Measurements from ENCODE around the gene EPHA8. TPM values are rescaled to one million over a fixed set of nuclear protein-coding genes. Genes with fewer than 3 reads are reported as not detected.

The EPHA8 gene
- total and polyA plus RNA-seq, 9 of the 15 experiments (the other 6 are each of a cell fraction or from before 2014, with no cell fraction given): not detected

DNA sequence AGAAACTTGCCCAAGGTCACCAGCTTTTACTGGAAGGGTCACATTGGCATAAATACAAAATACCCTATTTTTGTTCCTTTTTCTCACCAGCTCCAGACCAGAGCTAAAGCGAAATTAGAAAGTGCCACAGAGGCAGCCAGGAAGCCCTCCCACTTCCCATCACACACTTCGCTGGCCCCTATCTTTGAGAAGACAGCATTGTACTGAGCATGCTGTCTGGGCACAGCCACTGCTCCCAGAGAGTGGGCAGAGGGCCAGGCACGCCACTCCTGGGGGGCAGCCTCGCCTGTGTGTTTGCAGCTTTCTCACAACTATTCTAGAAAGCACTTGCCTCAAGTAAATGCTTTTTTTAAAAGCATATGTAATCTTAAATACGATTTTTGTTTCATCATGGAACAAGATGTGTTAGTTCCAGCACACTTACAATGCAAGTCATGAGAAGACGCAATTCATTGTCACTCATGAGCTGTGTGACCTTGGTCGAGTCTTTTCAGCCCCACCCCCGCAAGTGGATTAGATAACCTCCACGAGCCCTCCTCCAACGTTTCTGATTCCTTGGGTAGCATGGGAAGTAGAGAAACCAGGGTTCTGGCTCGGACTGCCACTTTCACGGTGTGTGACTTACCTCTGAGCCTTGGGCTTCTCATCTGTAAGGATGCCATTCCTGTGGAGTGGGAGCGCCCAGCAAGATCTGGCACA lies 25.7 kb upstream of the EPHA8 start (continued):
- TF ChIP-seq, protein P1, sequence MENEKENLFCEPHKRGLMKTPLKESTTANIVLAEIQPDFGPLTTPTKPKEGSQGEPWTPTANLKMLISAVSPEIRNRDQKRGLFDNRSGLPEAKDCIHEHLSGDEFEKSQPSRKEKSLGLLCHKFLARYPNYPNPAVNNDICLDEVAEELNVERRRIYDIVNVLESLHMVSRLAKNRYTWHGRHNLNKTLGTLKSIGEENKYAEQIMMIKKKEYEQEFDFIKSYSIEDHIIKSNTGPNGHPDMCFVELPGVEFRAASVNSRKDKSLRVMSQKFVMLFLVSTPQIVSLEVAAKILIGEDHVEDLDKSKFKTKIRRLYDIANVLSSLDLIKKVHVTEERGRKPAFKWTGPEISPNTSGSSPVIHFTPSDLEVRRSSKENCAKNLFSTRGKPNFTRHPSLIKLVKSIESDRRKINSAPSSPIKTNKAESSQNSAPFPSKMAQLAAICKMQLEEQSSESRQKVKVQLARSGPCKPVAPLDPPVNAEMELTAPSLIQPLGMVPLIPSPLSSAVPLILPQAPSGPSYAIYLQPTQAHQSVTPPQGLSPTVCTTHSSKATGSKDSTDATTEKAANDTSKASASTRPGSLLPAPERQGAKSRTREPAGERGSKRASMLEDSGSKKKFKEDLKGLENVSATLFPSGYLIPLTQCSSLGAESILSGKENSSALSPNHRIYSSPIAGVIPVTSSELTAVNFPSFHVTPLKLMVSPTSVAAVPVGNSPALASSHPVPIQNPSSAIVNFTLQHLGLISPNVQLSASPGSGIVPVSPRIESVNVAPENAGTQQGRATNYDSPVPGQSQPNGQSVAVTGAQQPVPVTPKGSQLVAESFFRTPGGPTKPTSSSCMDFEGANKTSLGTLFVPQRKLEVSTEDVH (IDR thresholded peaks at IDR 0.05; ENCODE audit: low read depth, partially characterized antibody): no peak
- no peak for TF ChIP-seq TOE1 (IDR thresholded peaks at IDR 0.05; ENCODE audit: borderline replicate concordance)
- TF ChIP-seq TOE1 (CRISPR knock-in tag; IDR thresholded peaks at IDR 0.05; ENCODE audit: borderline replicate concordance, low read depth): no peak
- TF ChIP-seq ZNF780A (CRISPR knock-in tag; IDR thresholded peaks at IDR 0.05): no peak
- TF ChIP-seq ZNF57 (CRISPR knock-in tag; IDR thresholded peaks at IDR 0.05): no peak

DNA sequence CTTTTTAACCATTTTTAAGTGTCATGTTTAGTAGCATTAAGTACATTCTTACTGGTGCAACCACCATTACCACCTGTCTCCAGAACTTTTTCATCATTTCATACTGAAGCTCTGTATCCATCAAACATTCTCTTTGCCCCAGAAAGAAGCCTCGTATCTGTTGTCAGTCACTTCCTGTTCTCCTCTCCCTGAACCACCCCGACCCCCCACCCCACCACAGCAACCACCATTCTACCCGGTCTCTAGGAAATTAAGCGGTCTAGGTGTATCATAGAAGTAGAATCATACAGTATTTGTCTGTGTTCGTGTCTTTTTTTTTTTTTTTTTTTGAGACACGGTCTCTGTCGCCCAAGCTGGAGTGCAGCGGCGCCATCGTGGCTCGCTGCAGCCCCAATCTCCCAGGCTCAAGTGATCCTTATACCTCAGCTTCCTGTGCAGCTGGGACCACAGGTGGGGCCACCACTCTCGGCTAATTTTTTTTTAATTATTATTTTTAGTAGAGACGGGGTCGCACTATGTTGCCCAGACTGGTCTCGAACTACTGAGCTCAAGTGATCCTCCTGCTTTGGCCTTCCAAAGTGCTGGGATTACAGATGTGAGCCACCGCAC lies 23.7 kb upstream of the EPHA8 start:
- Histone ChIP-seq H2AFZ (ENCODE audit: low read depth, low read length) (no peak overlapping the region), H3K4me3 (no peak overlapping the region), H3K9ac (ENCODE audit: insufficient read depth in 1 of 2, low read depth in 2 of 2, low read length in 2 of 2) (no peak overlapping the region), H3K79me2 (ENCODE audit: control insufficient read depth, insufficient read depth, low read length) (no peaks in the 10 kb centered on the region), H3K9me1 (ENCODE audit: control insufficient read depth, insufficient read depth, low read length) (no peaks in the 10 kb centered on the region), H3K4me2 (ENCODE audit: insufficient read depth, low read length) (no peak overlapping the region), H3K36me3 (ENCODE audit: control insufficient read depth, insufficient read depth, low read length) (no peaks in the 10 kb centered on the region), H4K20me1 (replicated peaks; ENCODE audit: control insufficient read depth, insufficient read depth, low read length) (peaks cover 11% of the 10 kb centered on the region; the same call in 1 of the 2 replicates), H3K4me1 (replicated peaks in 1 of 2; ENCODE audit: control insufficient read depth in 2 of 2, insufficient read depth in 2 of 2, low read length in 2 of 2) (peaks cover 7 to 11% of the 10 kb centered on the region in 2 experiments; a peak in 2 of 5 replicates), H3K9me3 (replicated peaks; ENCODE audit: control insufficient read depth, insufficient read depth, low read depth, low read length) (no peaks in the 10 kb centered on the region), H3K27ac (ENCODE audit: extremely low read depth, low read depth, low read length) (no peak overlapping the region), H3K27me3 (ENCODE audit: control insufficient read depth in 2 of 2, insufficient read depth in 2 of 2, low read length in 2 of 2) (peaks cover 9 to 61% of the 10 kb centered on the region in 2 experiments; a peak in 4 of 5 replicates)
- intact Hi-C loops (cut with micrococcal nuclease): loop anchor here (10.0 kb wide), 1 partner anchor 115 kb away; no protein-coding TSS in a partner anchor
- ChIA-PET CTCF (ENCODE audit: low intra/inter-chr PET ratio) (no interaction called here), POLR2A (no interaction called here)
- DNase-seq (ENCODE audit: extremely low read depth in 1 of 4, low spot score in 3 of 4): no peak
- WGBS (ENCODE audit: insufficient coverage, low coverage, missing lambda C conversion rate): 27% methylated on average over 14 of the region's 16 CpGs
- no TSS peak for BruUV-seq (replicated peaks)
- in situ Hi-C loops (cut with MboI): no loop called here
- FAIRE-seq: no peak
- no peak for ATAC-seq
- TF ChIP-seq HDAC1 (IDR thresholded peaks at IDR 0.05): no peak
- no peak for TF ChIP-seq ZNF586 (CRISPR knock-in tag; conservative IDR thresholded peaks at IDR 0.05)
- no peak for TF ChIP-seq MXI1 (IDR thresholded peaks at IDR 0.05; ENCODE audit: low read depth, low read length)
- TF ChIP-seq FOXK1 (CRISPR knock-in tag; IDR thresholded peaks at IDR 0.05; ENCODE audit: borderline replicate concordance): no peak
- TF ChIP-seq NFIX (CRISPR knock-in tag; IDR thresholded peaks at IDR 0.05; ENCODE audit: low read depth): no peak
- no peak for TF ChIP-seq FUS (optimal IDR thresholded peaks at IDR 0.05; ENCODE audit: low read depth, low read length)
- no peak for TF ChIP-seq RBBP5 (IDR thresholded peaks at IDR 0.05; ENCODE audit: borderline replicate concordance, insufficient read depth, low read length, poor library complexity, severe bottlenecking)
- TF ChIP-seq, protein P2, sequence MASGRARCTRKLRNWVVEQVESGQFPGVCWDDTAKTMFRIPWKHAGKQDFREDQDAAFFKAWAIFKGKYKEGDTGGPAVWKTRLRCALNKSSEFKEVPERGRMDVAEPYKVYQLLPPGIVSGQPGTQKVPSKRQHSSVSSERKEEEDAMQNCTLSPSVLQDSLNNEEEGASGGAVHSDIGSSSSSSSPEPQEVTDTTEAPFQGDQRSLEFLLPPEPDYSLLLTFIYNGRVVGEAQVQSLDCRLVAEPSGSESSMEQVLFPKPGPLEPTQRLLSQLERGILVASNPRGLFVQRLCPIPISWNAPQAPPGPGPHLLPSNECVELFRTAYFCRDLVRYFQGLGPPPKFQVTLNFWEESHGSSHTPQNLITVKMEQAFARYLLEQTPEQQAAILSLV (tag; IDR thresholded peaks at IDR 0.05): no peak
- no peak for TF ChIP-seq FOS (IDR thresholded peaks at IDR 0.05; ENCODE audit: extremely low read depth, insufficient read length)
- TF ChIP-seq ETV1 (tag; conservative IDR thresholded peaks at IDR 0.05; ENCODE audit: low read depth): no peak
- TF ChIP-seq, protein P3, sequence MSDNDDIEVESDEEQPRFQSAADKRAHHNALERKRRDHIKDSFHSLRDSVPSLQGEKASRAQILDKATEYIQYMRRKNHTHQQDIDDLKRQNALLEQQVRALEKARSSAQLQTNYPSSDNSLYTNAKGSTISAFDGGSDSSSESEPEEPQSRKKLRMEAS (CRISPR knock-in tag; IDR thresholded peaks at IDR 0.05): no peak

Measured in K562 (cell line).